Measurements from ENCODE around the gene GFRA3.

GFRA3 gene

DNA sequence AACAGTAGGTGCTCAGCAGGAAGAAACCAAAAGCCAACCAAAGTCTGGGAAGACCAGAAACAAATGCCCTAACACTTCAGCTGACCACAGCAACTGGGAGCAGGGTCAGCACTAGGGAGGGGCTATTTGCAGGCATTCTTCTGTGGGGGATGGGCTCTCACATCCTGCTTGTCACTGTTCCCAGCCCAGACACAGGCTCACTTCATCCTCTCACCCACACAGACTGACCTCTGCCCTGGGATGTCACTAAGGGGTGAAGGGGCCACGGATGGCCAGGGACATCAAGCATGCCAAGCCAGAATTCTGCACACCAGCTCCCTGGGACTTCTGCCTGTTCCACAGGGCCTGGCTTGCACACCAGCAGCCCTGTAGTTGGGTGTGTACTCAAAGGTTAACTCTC lies 28.7 kb downstream of the GFRA3 start:
- DNase-seq: no peak

GRCh38 chr5:138243794-138244193 lies 30.6 kb downstream of the GFRA3 start:
- DNase-seq: no peak

GRCh38 chr5:138241688-138242571 lies 32.5 kb downstream of the GFRA3 start:
- DNase-seq: no peak

- no peak for DNase-seq
Observed at GRCh38 chr5:138240650-138241385, 33.6 kb downstream of the GFRA3 start.

DNA sequence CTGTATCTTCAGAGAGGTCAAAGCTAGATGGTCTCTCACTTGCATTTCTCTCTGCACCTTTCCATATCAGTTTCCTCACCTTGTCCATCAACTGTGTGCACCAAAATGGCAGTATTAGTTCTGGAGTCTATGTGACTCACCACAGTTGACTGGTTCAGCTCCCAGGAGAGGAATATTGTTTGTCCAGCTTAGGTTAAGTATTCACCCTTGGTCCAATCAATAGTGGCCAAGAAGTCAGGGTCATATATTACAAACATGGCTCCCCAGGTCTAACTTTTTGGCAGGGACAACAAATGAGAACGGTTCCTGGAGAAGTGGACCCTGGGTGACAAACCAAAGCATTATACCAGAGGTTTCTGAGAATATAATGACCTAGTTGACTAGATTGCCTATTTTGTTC lies 36.4 kb downstream of the GFRA3 start:
- no peak for DNase-seq

GRCh38 chr5:138234651-138235050 lies 39.8 kb downstream of the GFRA3 start:
- no peak for DNase-seq

GRCh38 chr5:138233280-138233679 lies 41.1 kb downstream of the GFRA3 start:
- DNase-seq: no peak

DNA sequence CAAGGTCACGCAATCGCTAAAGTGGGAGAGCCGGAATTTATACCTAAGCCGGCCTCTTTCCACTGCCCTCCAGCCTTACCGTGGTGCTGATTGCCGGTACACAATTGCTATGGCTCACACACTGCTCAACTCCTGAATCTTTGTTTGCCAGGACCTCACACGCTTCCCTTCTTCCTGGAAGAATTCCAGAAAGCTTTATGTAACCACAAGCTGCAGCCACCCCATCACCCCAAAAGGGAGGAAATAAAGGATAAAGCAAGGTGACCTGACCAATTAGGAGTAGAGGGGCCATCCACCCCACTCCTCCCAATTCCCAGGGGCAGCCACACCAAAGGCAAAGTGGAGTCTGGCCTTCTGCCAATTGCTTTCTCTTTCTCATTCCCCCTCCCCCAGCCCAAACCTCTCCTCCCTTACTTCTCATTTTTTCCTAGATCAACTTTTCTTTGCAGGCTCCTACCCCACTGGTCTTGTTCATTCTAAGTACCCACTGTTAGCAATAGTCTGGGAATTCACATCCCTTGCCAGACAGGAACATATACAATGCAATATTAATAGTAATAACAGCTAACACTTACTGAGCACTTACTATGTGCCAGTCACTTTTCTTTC lies 43.3 kb downstream of the GFRA3 start:
- no peak for DNase-seq

- no peak for DNase-seq
Observed at GRCh38 chr5:138230261-138230660, 44.2 kb downstream of the GFRA3 start.

DNA sequence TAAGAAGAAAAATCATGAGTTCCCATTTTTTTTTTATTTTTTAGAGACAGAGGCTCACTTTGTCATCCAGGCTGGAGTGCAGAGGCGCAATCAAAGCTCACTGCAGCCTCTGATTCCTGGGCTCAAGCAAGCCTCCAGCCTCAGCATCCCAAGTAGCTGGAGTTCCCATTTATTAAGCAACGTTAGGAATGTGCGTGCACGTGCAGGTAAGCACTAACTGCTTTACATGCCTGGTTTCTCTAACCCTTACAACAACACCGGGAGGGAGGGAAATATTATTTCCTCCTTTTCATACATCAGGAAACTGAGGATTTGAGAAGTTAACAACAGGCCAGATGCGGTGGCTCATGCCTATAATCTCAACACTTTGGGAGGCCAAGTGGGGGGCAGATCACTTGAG lies 45.0 kb downstream of the GFRA3 start:
- no peak for DNase-seq

GRCh38 chr5:138226910-138227309 lies 47.5 kb downstream of the GFRA3 start:
- DNase-seq: no peak

DNA sequence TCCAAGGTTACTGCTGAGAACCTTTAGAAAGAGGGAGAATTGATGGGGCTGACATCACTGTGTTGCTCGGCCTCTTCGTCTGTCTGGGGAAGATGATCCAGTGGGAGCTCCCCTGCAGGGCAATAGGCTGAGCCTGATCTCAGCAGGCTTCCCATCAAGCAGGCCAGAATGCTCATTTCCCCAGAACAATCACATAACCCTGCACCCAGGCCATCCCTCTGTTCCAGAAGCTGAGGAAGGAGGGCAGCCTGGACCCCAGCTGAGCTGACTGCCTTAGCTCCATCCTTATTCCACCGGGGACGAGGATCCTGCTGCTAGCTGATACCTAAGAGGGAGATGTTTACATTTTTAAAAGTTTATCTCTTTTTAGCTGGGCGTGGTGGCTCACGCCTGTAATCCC lies 49.7 kb downstream of the GFRA3 start:
- no peak for DNase-seq

- no peak for DNase-seq
Observed at GRCh38 chr5:138223532-138223931, 50.9 kb downstream of the GFRA3 start.

DNA sequence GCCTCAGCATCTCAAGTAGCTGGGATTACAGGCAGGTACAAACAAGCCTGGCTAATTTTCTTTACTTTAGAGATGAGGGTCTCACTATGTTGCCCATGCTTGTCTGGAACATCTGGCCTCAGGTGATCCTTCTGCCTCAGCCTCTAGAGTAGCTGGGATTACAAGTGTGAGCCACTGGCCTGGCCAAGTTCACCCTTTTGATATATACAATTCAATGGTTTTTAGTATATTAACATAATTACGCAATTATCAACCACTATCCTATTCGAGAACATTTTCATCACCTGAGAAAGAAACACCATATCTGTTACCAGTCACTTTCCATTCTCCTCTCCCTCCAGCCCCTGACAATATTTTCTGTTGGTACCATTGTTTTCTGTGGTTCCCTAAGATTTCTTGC lies 57.6 kb downstream of the GFRA3 start:
- no peak for DNase-seq

DNA sequence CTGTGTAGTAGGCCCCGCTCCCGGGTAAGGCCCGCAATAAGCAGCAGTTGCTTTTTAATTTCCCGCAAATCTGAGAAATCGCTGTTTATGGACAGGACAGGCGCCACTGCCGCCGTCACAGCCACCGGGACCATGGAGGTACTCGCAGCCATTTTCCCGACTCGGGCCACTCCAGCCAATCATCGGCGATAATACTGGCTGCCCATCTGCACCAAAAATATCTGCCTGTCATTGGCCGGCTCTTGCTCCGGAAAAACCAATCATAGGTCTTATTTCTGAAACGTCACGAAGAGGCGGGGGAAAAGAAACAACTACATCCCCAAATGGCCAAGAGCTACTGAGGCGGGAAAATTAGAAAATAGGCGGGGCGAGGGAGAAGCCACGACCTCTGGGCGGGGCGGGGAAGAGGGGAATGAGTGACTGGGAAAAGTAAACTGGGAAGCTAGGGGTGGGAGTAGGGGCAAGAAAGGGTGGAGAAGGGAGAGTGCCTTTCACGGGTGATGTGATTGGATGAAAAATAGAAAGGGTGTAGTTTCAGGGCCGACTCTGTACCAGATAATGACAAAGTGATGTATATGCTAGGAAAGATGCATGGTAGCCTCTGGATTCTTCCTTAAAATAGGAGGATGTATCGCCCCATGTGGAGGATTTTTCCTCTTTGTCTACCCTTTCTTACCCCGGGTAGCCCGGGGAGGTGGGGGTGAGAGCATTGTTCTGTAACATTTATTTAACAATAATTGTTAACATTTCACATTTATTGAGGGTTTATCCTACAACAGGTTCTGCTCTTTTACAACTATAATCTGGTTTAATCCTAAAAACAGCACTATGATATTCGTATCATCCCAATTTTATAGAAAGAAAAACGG lies 61.0 kb downstream of the GFRA3 start, which contains the start of gene CDC23:
TSS of gene CDC23 (minus strand) at position 163 of the 869 bp plus-strand sequence. CDS start at position 152, 11 bp downstream.
- peak; percentile 84 for DNase-seq

DNA sequence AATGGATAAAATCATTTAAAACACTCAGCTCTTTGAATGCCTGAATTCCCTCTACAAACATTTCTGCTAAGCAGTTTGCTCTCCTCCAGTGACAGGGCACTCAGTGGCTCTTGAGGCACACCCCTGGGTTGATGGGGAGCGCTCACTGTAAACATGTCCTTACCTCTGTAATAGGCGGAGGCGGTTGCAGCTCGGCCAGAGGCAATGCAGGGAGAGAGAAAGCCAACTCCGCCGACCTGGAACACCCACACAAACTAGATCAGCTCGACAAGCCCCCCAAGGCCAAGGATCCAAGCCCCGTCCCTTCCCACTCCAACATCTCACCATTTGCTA lies 61.6 kb downstream of the GFRA3 start:
- DNase-seq: no peak

GRCh38 chr5:138210985-138211384 lies 63.4 kb downstream of the GFRA3 start:
- DNase-seq: no peak
